OCI-LY1 (cell line): ENCODE data around the gene PDZD7.

Experiments
- H2AFZ ChIP-seq: fragments of 200-600 bp; sonication (generic), shearing (Covaris generic); 2 replicates; pipeline ENCODE4 v1.6.0; 2014; ENCODE audit warnings: antibody characterized with exemption, mild to moderate bottlenecking, low read length
- H3F3A ChIP-seq: fragments of 200-600 bp; sonication (generic), shearing (Covaris generic); 2 replicates; pipeline ENCODE4 v1.6.0; 2014; ENCODE audit warnings: mild to moderate bottlenecking, antibody characterized with exemption, low read length, moderate library complexity; ENCODE audit not compliant: insufficient read depth
- H3K27ac ChIP-seq: fragments of 200-600 bp; sonication (generic); 2 replicates; pipeline ENCODE4 v1.5.1; 2014; ENCODE audit warnings: low read length, mixed run types, mild to moderate bottlenecking, low read depth; ENCODE audit not compliant: poor library complexity, severe bottlenecking
- H3K27me3 ChIP-seq: fragments of 200-600 bp; sonication (generic); 2 replicates; pipeline ENCODE4 v1.6.0; 2014; ENCODE audit warnings: antibody characterized with exemption, mild to moderate bottlenecking, low read length, moderate library complexity; ENCODE audit not compliant: insufficient read depth
- H3K36me3 ChIP-seq: fragments of 200-600 bp; sonication (generic); 2 replicates; pipeline ENCODE4 v1.6.1; 2014; ENCODE audit warnings: mild to moderate bottlenecking, antibody characterized with exemption, low read length, moderate library complexity, mixed read lengths; ENCODE audit not compliant: insufficient read depth
- H3K4me1 ChIP-seq: fragments of 200-600 bp; sonication (generic); 2 replicates; pipeline ENCODE4 v1.5.1; 2014; ENCODE audit warnings: mild to moderate bottlenecking, low read length, moderate library complexity; ENCODE audit not compliant: insufficient read depth, severe bottlenecking
- H3K4me2 ChIP-seq: fragments of 200-600 bp; sonication (generic), shearing (Covaris generic); 2 replicates; pipeline ENCODE4 v1.6.1; 2014; ENCODE audit warnings: low read length
- H3K4me3 ChIP-seq: fragments of 200-600 bp; sonication (generic); 2 replicates; pipeline ENCODE4 v1.5.1; 2014; ENCODE audit warnings: low read length, low read depth, mild to moderate bottlenecking, mixed read lengths; ENCODE audit not compliant: poor library complexity, severe bottlenecking
- H3K79me2 ChIP-seq: fragments of 200-600 bp; shearing (Covaris generic); 2 replicates; pipeline ENCODE4 v1.6.1; 2016; ENCODE audit warnings: mixed run types, low read length, mixed read lengths; ENCODE audit not compliant: insufficient read depth
- H3K9ac ChIP-seq: fragments of 200-600 bp; sonication (generic), shearing (Covaris generic); 2 replicates; pipeline ENCODE4 v1.6.1; 2014; ENCODE audit warnings: mild to moderate bottlenecking, low read length, mixed read lengths
- H3K9me2 ChIP-seq: fragments of 200-600 bp; sonication (generic), shearing (Covaris generic); 2 replicates; pipeline ENCODE4 v1.6.1; 2014; ENCODE audit warnings: low read depth, mild to moderate bottlenecking, low read length, mixed read lengths
- H3K9me3 ChIP-seq: fragments of 200-600 bp; shearing (Covaris generic); 2 replicates; pipeline ENCODE4 v1.6.1; 2014; ENCODE audit warnings: low read length, mixed read lengths
- H4K20me1 ChIP-seq: fragments of 200-600 bp; sonication (generic), shearing (Covaris generic); 2 replicates; pipeline ENCODE4 v1.6.0; 2016; ENCODE audit warnings: mild to moderate bottlenecking, low read length; ENCODE audit not compliant: insufficient read depth
- EZH2 ChIP-seq: fragments of 200-600 bp; sonication (generic), shearing (Covaris generic); IDR thresholded peaks from 2 replicates; pipeline ENCODE4 v1.8.0; 2017; ENCODE audit warnings: borderline replicate concordance, mixed run types, mild to moderate bottlenecking, antibody characterized with exemption, low read length, moderate library complexity, mixed read lengths
- TF ChIP-seq, protein P1 (sequence below): fragments of 200-600 bp; sonication (generic), shearing (Covaris generic); IDR thresholded peaks from 2 replicates; pipeline ENCODE4 v1.5.1; 2017; ENCODE audit warnings: mild to moderate bottlenecking, antibody characterized with exemption, low read length, moderate library complexity, mixed read lengths

Gene PDZD7

DNA sequence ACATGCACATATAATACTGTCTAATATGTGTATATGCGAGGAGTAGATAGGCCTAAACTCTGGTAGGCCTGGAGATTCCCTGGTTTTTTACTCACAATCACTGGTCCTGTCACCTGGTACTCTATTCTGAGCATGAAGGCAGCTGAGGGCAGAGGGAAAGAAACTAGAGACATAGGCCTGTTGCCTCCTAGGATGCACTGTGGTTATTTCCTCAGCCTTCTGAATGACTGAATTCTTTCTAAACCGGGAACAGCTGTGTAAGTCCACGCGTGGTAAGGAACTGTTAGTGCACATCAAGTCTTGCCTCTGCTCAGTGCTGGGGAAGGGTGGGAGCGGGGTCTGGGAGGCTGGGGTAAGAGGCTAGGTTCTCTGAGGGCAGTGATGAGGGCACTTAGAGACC is 38.5 kb upstream of the PDZD7 start:
- no peaks in the 10 kb centered on the region for H3F3A ChIP-seq
- no peaks in the 10 kb centered on the region for H3K79me2 ChIP-seq
- TF ChIP-seq, protein P1, sequence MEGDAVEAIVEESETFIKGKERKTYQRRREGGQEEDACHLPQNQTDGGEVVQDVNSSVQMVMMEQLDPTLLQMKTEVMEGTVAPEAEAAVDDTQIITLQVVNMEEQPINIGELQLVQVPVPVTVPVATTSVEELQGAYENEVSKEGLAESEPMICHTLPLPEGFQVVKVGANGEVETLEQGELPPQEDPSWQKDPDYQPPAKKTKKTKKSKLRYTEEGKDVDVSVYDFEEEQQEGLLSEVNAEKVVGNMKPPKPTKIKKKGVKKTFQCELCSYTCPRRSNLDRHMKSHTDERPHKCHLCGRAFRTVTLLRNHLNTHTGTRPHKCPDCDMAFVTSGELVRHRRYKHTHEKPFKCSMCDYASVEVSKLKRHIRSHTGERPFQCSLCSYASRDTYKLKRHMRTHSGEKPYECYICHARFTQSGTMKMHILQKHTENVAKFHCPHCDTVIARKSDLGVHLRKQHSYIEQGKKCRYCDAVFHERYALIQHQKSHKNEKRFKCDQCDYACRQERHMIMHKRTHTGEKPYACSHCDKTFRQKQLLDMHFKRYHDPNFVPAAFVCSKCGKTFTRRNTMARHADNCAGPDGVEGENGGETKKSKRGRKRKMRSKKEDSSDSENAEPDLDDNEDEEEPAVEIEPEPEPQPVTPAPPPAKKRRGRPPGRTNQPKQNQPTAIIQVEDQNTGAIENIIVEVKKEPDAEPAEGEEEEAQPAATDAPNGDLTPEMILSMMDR: no peak
- no peak for TF ChIP-seq EZH2
- H3K9me2 ChIP-seq: no peaks in the 10 kb centered on the region
- no peaks in the 10 kb centered on the region for H4K20me1 ChIP-seq
- no peaks in the 10 kb centered on the region for H3K27me3 ChIP-seq
- H3K27ac ChIP-seq: no peak overlapping the region
- no peaks in the 10 kb centered on the region for H3K9me3 ChIP-seq
- H3K4me1 ChIP-seq: peaks cover 13% of the 10 kb centered on the region
- H3K36me3 ChIP-seq: no peaks in the 10 kb centered on the region
- H3K4me3 ChIP-seq: no peak overlapping the region
- no peak overlapping the region for H2AFZ ChIP-seq
- H3K9ac ChIP-seq: no peak overlapping the region
- no peak overlapping the region for H3K4me2 ChIP-seq

DNA sequence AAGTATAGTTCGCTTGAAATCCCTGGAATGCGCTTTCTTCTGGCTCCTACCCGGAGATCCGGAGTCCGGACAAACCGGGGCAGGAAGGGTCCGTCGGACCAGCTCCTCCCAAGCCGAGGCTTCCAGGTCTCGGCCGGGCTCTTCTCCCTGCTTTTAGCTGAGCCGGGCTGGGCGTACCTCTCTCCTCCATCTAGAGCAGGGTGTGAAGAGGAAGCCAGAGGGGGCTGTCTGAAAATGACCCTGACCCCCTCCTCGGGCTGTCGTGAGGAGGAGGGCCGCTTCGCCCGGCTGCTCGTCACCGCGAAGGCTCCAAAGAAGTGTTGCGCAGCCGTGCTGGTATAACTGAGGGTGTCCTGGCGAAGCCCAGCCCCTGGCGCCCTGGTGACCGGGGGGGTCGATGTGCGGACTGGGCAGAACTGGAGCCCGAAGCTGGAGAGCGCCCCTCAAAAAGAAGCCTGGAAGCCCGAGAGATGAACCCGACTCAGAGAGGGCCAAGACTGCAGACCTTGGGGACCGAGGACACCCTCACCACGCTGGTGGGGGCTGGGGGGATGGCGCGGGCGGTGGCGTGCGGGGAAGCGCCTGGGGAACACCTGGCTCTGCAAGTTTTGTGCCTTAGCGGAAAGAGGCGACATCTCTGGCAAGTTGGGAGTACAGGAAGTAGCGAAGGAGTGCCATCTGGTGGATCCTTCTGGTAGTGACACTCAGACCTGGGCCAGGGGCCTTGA is 36.6 kb upstream of the PDZD7 start:
- Histone ChIP-seq H3K4me3 (peak overlapping the region; percentile 60), H3K36me3 (no peaks in the 10 kb centered on the region), H4K20me1 (no peaks in the 10 kb centered on the region), H3K27me3 (no peaks in the 10 kb centered on the region), H3K79me2 (no peaks in the 10 kb centered on the region), H3F3A (no peaks in the 10 kb centered on the region), H3K4me2 (peak overlapping the region; percentile 77), H3K4me1 (peaks cover 22% of the 10 kb centered on the region), H3K9me2 (no peaks in the 10 kb centered on the region), H3K9me3 (no peaks in the 10 kb centered on the region), H3K9ac (peak overlapping the region; percentile 57; the same call in 1 of the 2 replicates), H2AFZ (no peak overlapping the region; the same call in 1 of the 2 replicates), H3K27ac (no peak overlapping the region)
- TF ChIP-seq, protein P1: peak; percentile 55
- TF ChIP-seq EZH2: no peak

- H3K4me2 ChIP-seq: peak overlapping the region; percentile 77
- no peaks in the 10 kb centered on the region for H3K36me3 ChIP-seq
- H3K27me3 ChIP-seq: no peaks in the 10 kb centered on the region
- H3K27ac ChIP-seq: no peak overlapping the region
- H3K9ac ChIP-seq: no peak overlapping the region
- H3K79me2 ChIP-seq: no peaks in the 10 kb centered on the region
- H3F3A ChIP-seq: no peaks in the 10 kb centered on the region
- H3K4me3 ChIP-seq: peak overlapping the region; percentile 60
- no peak overlapping the region for H2AFZ ChIP-seq
- H3K9me2 ChIP-seq: no peaks in the 10 kb centered on the region
- peaks cover 28% of the 10 kb centered on the region for H3K4me1 ChIP-seq
- H4K20me1 ChIP-seq: no peaks in the 10 kb centered on the region
- TF ChIP-seq EZH2: no peak
- TF ChIP-seq, protein P1: no peak
- H3K9me3 ChIP-seq: no peaks in the 10 kb centered on the region
Observed at GRCh38 chr10:101066896-101067355, 36.0 kb upstream of the PDZD7 start.
